Sigmoid colon (tissue), 7 donors: ENCODE data around the gene IL36RN. TPM values are rescaled to one million over a fixed set of nuclear protein-coding genes. Genes with fewer than 3 reads are reported as not detected.

ENCODE experiments used
- DNase-seq: peaks from one replicate; pipeline ENCODE4 v3.0.0-alpha.2; 2019
- H3K27ac ChIP-seq, 4 donors: fragments of 200-600 bp; sonication (generic); one replicate each; pipeline ENCODE4 v1.5.1; 2016 to 2019; ENCODE audit warnings: mild to moderate bottlenecking in 1 of 4
- H3K27me3 ChIP-seq, 3 donors: fragments of 200-600 bp; sonication (generic); one replicate each; pipeline ENCODE4 v1.5.1; 2019; ENCODE audit warnings: mild to moderate bottlenecking in 1 of 3
- H3K36me3 ChIP-seq, 4 donors: fragments of 200-600 bp; sonication (generic); one replicate each; pipeline ENCODE4 v1.5.1; 2016 to 2019
- H3K4me1 ChIP-seq, 4 donors: fragments of 200-600 bp; sonication (generic); one replicate each; pipeline ENCODE4 v1.5.1; 2017 to 2019
- H3K4me3 ChIP-seq, 4 donors: fragments of 200-600 bp; sonication (generic); one replicate each; pipeline ENCODE4 v1.5.1; 2017 to 2019; ENCODE audit warnings: mild to moderate bottlenecking in 2 of 4, moderate library complexity in 1 of 4
- H3K9me3 ChIP-seq, 4 donors: fragments of 200-600 bp in 3 of 4; sonication (generic) in 3 of 4; one replicate each; pipeline versions ENCODE4 v1.5.1 to v1.6.1; 2013 to 2019
- EP300 ChIP-seq, 4 donors: sonication (generic); formaldehyde crosslinking; IDR thresholded peaks; one replicate each; pipeline ENCODE4 v1.6.1; 2017; ENCODE audit warnings: antibody characterized with exemption in 4 of 4
- POLR2A ChIP-seq, 2 donors: fragments of 450-650 bp; IDR thresholded peaks; one replicate each; pipeline ENCODE4 v1.6.1; 2016; ENCODE audit warnings: antibody characterized with exemption in 2 of 2, mild to moderate bottlenecking in 2 of 2, moderate library complexity in 2 of 2
- POLR2AphosphoS5 ChIP-seq, 4 donors: sonication (generic); formaldehyde crosslinking; IDR thresholded peaks; one replicate each; pipeline ENCODE4 v1.6.1; 2017; ENCODE audit warnings: antibody characterized with exemption in 4 of 4
- WGBS, 2 donors: extraction: QIAGEN DNeasy Blood & Tissue Kit; methylation state at CpG; one replicate each; pipeline ENCODE4 v1.1.7; 2013; 5-methylcytosine and 5-hydroxymethylcytosine counted together
- intact Hi-C: fragments of 100-400 bp; cut with DNase I; formaldehyde crosslinking; loops from one replicate; pipeline ENCODE4 v1.15.1; 2023
- polyA plus RNA-seq, 3 donors: library from polyadenylated mRNA; stranded (reverse); fragments of 200-250 nt; gene quantifications; one replicate each; pipeline ENCODE4 v1.2.3, GENCODE V29; 2013
- total RNA-seq, 4 donors: library from RNA; depleted of rRNA; stranded (reverse); fragments of >200 nt; gene quantifications; one replicate each; pipeline ENCODE4 v1.1.0, GENCODE V29; 2016
- TF ChIP-seq, protein P1 (sequence below), 4 experiments: fragments of 450-650 bp in 3 of 4; fragments of 200-600 bp in 1 of 4; IDR thresholded peaks; one replicate each; pipeline ENCODE4 v1.5.1; 2016 to 2019; ENCODE audit warnings: antibody characterized with exemption in 4 of 4, mild to moderate bottlenecking in 3 of 4, moderate library complexity in 2 of 4
- donor health status: healthy with polysubstance abuse.
- donor health status: Bipolar disorder and iron deficiency.
- donor health status: healthy.

Gene IL36RN
- total and polyA plus RNA-seq, 7 donors = 0.03 TPM; not detected in 6

GRCh38 chr2:113075600-113075999, 16.6 kb downstream of the IL36RN start:
- H3K9me3 ChIP-seq = no peaks in the 10 kb centered on the region
- TF ChIP-seq POLR2AphosphoS5 (IDR thresholded peaks at IDR 0.05) (no peak), POLR2A (IDR thresholded peaks at IDR 0.05) (no peak), EP300 (IDR thresholded peaks at IDR 0.05) (no peak)
- TF ChIP-seq, protein P1, sequence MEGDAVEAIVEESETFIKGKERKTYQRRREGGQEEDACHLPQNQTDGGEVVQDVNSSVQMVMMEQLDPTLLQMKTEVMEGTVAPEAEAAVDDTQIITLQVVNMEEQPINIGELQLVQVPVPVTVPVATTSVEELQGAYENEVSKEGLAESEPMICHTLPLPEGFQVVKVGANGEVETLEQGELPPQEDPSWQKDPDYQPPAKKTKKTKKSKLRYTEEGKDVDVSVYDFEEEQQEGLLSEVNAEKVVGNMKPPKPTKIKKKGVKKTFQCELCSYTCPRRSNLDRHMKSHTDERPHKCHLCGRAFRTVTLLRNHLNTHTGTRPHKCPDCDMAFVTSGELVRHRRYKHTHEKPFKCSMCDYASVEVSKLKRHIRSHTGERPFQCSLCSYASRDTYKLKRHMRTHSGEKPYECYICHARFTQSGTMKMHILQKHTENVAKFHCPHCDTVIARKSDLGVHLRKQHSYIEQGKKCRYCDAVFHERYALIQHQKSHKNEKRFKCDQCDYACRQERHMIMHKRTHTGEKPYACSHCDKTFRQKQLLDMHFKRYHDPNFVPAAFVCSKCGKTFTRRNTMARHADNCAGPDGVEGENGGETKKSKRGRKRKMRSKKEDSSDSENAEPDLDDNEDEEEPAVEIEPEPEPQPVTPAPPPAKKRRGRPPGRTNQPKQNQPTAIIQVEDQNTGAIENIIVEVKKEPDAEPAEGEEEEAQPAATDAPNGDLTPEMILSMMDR (IDR thresholded peaks at IDR 0.05) = no peak
- H3K27ac ChIP-seq = no peak overlapping the region
- H3K4me1 ChIP-seq = no peaks in the 10 kb centered on the region
- no peaks in the 10 kb centered on the region for H3K36me3 ChIP-seq
- WGBS, 2 donors = 42 to 76% methylated on average over 3 of the region's 3 CpGs
- DNase-seq = no peak
- H3K4me3 ChIP-seq = no peak overlapping the region
- intact Hi-C loops = no loop called here
- H3K27me3 ChIP-seq = no peaks in the 10 kb centered on the region

DNA sequence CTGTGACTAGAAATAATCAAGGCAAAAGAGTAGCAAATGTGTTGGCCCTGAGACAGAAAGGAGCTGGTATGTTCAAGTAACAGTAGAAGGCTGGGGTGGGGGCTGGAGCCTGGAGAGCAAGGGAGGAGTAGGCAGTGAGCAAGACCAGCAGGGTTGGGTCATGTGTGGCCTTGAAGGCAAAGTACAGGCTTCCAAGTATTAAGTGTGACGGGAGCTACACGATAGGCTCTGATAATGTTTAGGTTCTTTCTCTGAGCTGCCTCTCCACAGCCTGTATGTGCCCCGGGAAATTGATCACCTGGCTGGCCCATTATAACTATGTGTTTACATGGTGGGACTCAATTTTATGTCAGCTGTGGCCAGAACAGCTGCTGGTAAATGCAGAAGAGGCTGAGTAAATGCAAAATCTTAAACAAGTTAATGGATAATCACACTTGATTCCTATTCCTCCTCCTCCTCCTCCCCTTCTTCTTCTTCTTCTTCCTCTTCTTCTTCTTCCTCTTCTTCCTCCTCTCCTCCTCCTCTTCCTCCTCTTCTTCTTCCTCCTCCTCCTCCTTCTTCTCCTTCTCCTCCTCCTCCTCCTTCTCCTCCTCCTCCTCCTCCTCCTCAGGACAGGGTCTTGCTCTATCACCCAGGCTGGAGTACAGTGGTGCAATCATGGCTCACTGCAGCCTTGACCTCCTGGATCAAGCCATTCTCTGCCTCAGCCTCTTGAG, 18.1 kb downstream of the IL36RN start:
- DNase-seq = no peak
- H3K27me3 ChIP-seq = no peaks in the 10 kb centered on the region
- no peak for TF ChIP-seq POLR2A (IDR thresholded peaks at IDR 0.05)
- no peak for TF ChIP-seq POLR2AphosphoS5 (IDR thresholded peaks at IDR 0.05)
- TF ChIP-seq, protein P1 (IDR thresholded peaks at IDR 0.05) = no peak
- TF ChIP-seq EP300 (IDR thresholded peaks at IDR 0.05) = no peak
- intact Hi-C loops = no loop called here
- no peak overlapping the region for H3K27ac ChIP-seq
- H3K36me3 ChIP-seq = no peaks in the 10 kb centered on the region
- H3K4me3 ChIP-seq = no peak overlapping the region
- WGBS, 2 donors = 60 to 72% methylated on average over 3 of the region's 3 CpGs
- no peaks in the 10 kb centered on the region for H3K4me1 ChIP-seq
- H3K9me3 ChIP-seq = no peaks in the 10 kb centered on the region

- no peaks in the 10 kb centered on the region for H3K9me3 ChIP-seq
- H3K27me3 ChIP-seq = no peaks in the 10 kb centered on the region
- DNase-seq = no peak
- no peak overlapping the region for H3K4me3 ChIP-seq
- H3K27ac ChIP-seq = no peak overlapping the region
- H3K4me1 ChIP-seq = no peaks in the 10 kb centered on the region
- no peak for TF ChIP-seq POLR2AphosphoS5 (IDR thresholded peaks at IDR 0.05)
- no peak for TF ChIP-seq EP300 (IDR thresholded peaks at IDR 0.05)
- TF ChIP-seq, protein P1 (IDR thresholded peaks at IDR 0.05) = no peak
- no peak for TF ChIP-seq POLR2A (IDR thresholded peaks at IDR 0.05)
- H3K36me3 ChIP-seq = no peaks in the 10 kb centered on the region
- 67 to 73% methylated on average over 1 of the region's 1 CpG for WGBS, 2 donors
- intact Hi-C loops = no loop called here
Measured at GRCh38 chr2:113077921-113078320, 18.9 kb downstream of the IL36RN start.

GRCh38 chr2:113078350-113078839, 19.4 kb downstream of the IL36RN start:
- no peak for TF ChIP-seq POLR2A (IDR thresholded peaks at IDR 0.05)
- TF ChIP-seq EP300 (IDR thresholded peaks at IDR 0.05) = no peak
- TF ChIP-seq, protein P1 (IDR thresholded peaks at IDR 0.05) = no peak
- no peak for TF ChIP-seq POLR2AphosphoS5 (IDR thresholded peaks at IDR 0.05)
- intact Hi-C loops = no loop called here
- Histone ChIP-seq H3K27me3 (no peaks in the 10 kb centered on the region), H3K9me3 (no peaks in the 10 kb centered on the region), H3K4me3 (no peak overlapping the region), H3K27ac (no peak overlapping the region), H3K36me3 (no peaks in the 10 kb centered on the region), H3K4me1 (no peaks in the 10 kb centered on the region)
- WGBS, 2 donors = 52 to 73% methylated on average over 6 of the region's 6 CpGs
- no peak for DNase-seq
